ENCODE results near the gene PTPRT. TPM values are rescaled to one million over a fixed set of nuclear protein-coding genes. Genes with fewer than 3 reads are reported as not detected.

The PTPRT gene
- total and polyA plus RNA-seq, 8 donors = 0.23 to 1.8 (median 0.95) TPM

- H3K4me1 ChIP-seq = no peaks in the 10 kb centered on the region
- TF ChIP-seq CTCF (IDR thresholded peaks at IDR 0.05) = no peak
- ATAC-seq = no peak
- H3K36me3 ChIP-seq = no peaks in the 10 kb centered on the region
- no peak overlapping the region for H3K27ac ChIP-seq
- H3K9me3 ChIP-seq = no peaks in the 10 kb centered on the region
- intact Hi-C loops (cut with DNase I) = no loop called here
- FAIRE-seq = no peak
- DNase-seq = no peak
- H3K4me3 ChIP-seq = no peak overlapping the region
- H3K27me3 ChIP-seq = no peaks in the 10 kb centered on the region
- 78 to 82% methylated on average over 7 of the region's 7 CpGs for WGBS, 2 donors
Measured at GRCh38 chr20:42475773-42476172, 713.9 kb downstream of the PTPRT start.

GRCh38 chr20:42474646-42475045 lies 715.1 kb downstream of the PTPRT start:
- DNase-seq = peak in 1 of 6 donors; percentile 20
- FAIRE-seq = no peak
- no peak overlapping the region for H3K27ac ChIP-seq
- intact Hi-C loops (cut with DNase I) = no loop called here
- no peak for ATAC-seq
- H3K4me1 ChIP-seq = no peaks in the 10 kb centered on the region
- H3K27me3 ChIP-seq = no peaks in the 10 kb centered on the region
- WGBS, 2 donors = 79 to 80% methylated on average over 6 of the region's 6 CpGs
- no peaks in the 10 kb centered on the region for H3K36me3 ChIP-seq
- H3K9me3 ChIP-seq = no peaks in the 10 kb centered on the region
- no peak for TF ChIP-seq CTCF (IDR thresholded peaks at IDR 0.05)
- no peak overlapping the region for H3K4me3 ChIP-seq

- Histone ChIP-seq H3K4me1 (no peaks in the 10 kb centered on the region), H3K27me3 (no peaks in the 10 kb centered on the region), H3K36me3 (no peaks in the 10 kb centered on the region), H3K9me3 (no peaks in the 10 kb centered on the region), H3K27ac (no peak overlapping the region), H3K4me3 (no peak overlapping the region)
- ATAC-seq (no peak), DNase-seq (no peak), FAIRE-seq (no peak)
- no peak for TF ChIP-seq CTCF (IDR thresholded peaks at IDR 0.05)
- intact Hi-C loops (cut with DNase I) = no loop called here
- WGBS, 2 donors = 90 to 92% methylated on average over 19 of the region's 19 CpGs
Measured at GRCh38 chr20:42472198-42472597, 717.5 kb downstream of the PTPRT start.

GRCh38 chr20:42461965-42462593 lies 727.6 kb downstream of the PTPRT start:
- intact Hi-C loops (cut with DNase I) = no loop called here
- ATAC-seq (peak in 1 of 4 donors; percentile 50), DNase-seq (no peak), FAIRE-seq (no peak)
- Histone ChIP-seq H3K9me3 (no peaks in the 10 kb centered on the region), H3K36me3 (no peaks in the 10 kb centered on the region), H3K4me1 (no peaks in the 10 kb centered on the region), H3K27me3 (no peaks in the 10 kb centered on the region), H3K4me3 (no peak overlapping the region), H3K27ac (no peak overlapping the region)
- TF ChIP-seq CTCF (IDR thresholded peaks at IDR 0.05) = no peak
- WGBS, 2 donors = 81 to 89% methylated on average over 2 of the region's 2 CpGs

- TF ChIP-seq CTCF (IDR thresholded peaks at IDR 0.05) = no peak
Measured at GRCh38 chr20:42461291-42461690, 728.4 kb downstream of the PTPRT start.

More at GRCh38 chr20:42461291-42461690, 728.4 kb downstream of the PTPRT start:
- FAIRE-seq (no peak), ATAC-seq (no peak), DNase-seq (no peak)
- H3K9me3 ChIP-seq = no peaks in the 10 kb centered on the region
- no peaks in the 10 kb centered on the region for H3K4me1 ChIP-seq
- H3K27ac ChIP-seq = no peak overlapping the region
- 82 to 84% methylated on average over 2 of the region's 2 CpGs for WGBS, 2 donors
- no peak overlapping the region for H3K4me3 ChIP-seq
- intact Hi-C loops (cut with DNase I) = no loop called here
- no peaks in the 10 kb centered on the region for H3K27me3 ChIP-seq
- H3K36me3 ChIP-seq = no peaks in the 10 kb centered on the region

Data from pancreas (tissue), 10 donors.